Chondrocyte (in vitro differentiated cells): Measurements from ENCODE around the gene TULP1. TPM values are rescaled to one million over a fixed set of nuclear protein-coding genes. Genes with fewer than 3 reads are reported as not detected.
"Not testable (repeated sequence)": the region's sequence is repeated elsewhere in the genome, so short reads cannot be mapped to it uniquely, and the experiment has no call there.

Experiments used
- DNase-seq: peaks from one replicate; pipeline ENCODE4 v3.0.0; 2021; ENCODE audit warnings: mixed read lengths, low spot score
- H3K27ac Mint-ChIP-seq: one replicate; pipeline ENCODE4 v1.8.0; 2021; ENCODE audit warnings: mild to moderate bottlenecking, moderate library complexity, mixed read lengths; ENCODE audit not compliant: unreplicated experiment
- H3K27me3 Mint-ChIP-seq: 2 replicates; pipeline ENCODE4 v1.8.0; 2021; ENCODE audit warnings: low read depth, mixed read lengths
- H3K36me3 Mint-ChIP-seq: 2 replicates; pipeline ENCODE4 v1.8.0; 2021; ENCODE audit warnings: low read depth, mixed read lengths
- H3K4me1 Mint-ChIP-seq: 2 replicates; pipeline ENCODE4 v1.8.0; 2021; ENCODE audit warnings: low read depth, mild to moderate bottlenecking, mixed read lengths
- H3K4me3 Mint-ChIP-seq: one replicate; pipeline ENCODE4 v1.8.0; 2021; ENCODE audit warnings: mild to moderate bottlenecking, moderate library complexity, mixed read lengths; ENCODE audit not compliant: unreplicated experiment
- H3K9me3 Mint-ChIP-seq: 2 replicates; pipeline ENCODE4 v1.8.0; 2021; ENCODE audit warnings: low read depth, mixed read lengths
- CTCF ChIP-seq: fragments of 200-600 bp; sonication (generic); IDR thresholded peaks from 2 replicates; pipeline ENCODE4 v1.5.0; 2021; ENCODE audit warnings: antibody characterized with exemption, mild to moderate bottlenecking, moderate library complexity
- total RNA-seq: library from RNA; stranded (reverse); gene quantifications from 3 replicates; pipeline ENCODE4 v1.2.1, GENCODE V29; 2021

TULP1 gene
- total RNA-seq, 1 donor from 2014 or later, result not detected

- no peak for TF ChIP-seq CTCF
- no peak overlapping the region for H3K27ac Mint-ChIP-seq
- H3K27me3 Mint-ChIP-seq, result no peaks in the 10 kb centered on the region
- no peak overlapping the region for H3K4me3 Mint-ChIP-seq
- H3K9me3 Mint-ChIP-seq, result no peaks in the 10 kb centered on the region
- peaks cover 1% of the 10 kb centered on the region for H3K36me3 Mint-ChIP-seq
- DNase-seq, result no peak
- peaks cover 4% of the 10 kb centered on the region for H3K4me1 Mint-ChIP-seq
Measured at GRCh38 chr6:35522151-35522550, 9.5 kb upstream of the TULP1 start.

GRCh38 chr6:35521235-35521634, 8.5 kb upstream of the TULP1 start:
- Mint-ChIP-seq H3K27me3 (no peaks in the 10 kb centered on the region), H3K4me1 (peaks cover 4% of the 10 kb centered on the region), H3K27ac (no peak overlapping the region), H3K4me3 (no peak overlapping the region), H3K9me3 (no peaks in the 10 kb centered on the region), H3K36me3 (no peaks in the 10 kb centered on the region)
- DNase-seq, result no peak
- TF ChIP-seq CTCF, result no peak

- no peaks in the 10 kb centered on the region for H3K9me3 Mint-ChIP-seq
- peaks cover 4% of the 10 kb centered on the region for H3K4me1 Mint-ChIP-seq
- no peaks in the 10 kb centered on the region for H3K36me3 Mint-ChIP-seq
- DNase-seq, result no peak
- H3K4me3 Mint-ChIP-seq, result no peak overlapping the region
- no peak for TF ChIP-seq CTCF
- H3K27ac Mint-ChIP-seq, result no peak overlapping the region
- H3K27me3 Mint-ChIP-seq, result no peaks in the 10 kb centered on the region
Measured at GRCh38 chr6:35519313-35520015, 6.8 kb upstream of the TULP1 start.

- H3K4me3 Mint-ChIP-seq, result no peak overlapping the region
- no peak overlapping the region for H3K27ac Mint-ChIP-seq
- no peak for DNase-seq
- no peak for TF ChIP-seq CTCF
- H3K9me3 Mint-ChIP-seq, result no peaks in the 10 kb centered on the region
- H3K36me3 Mint-ChIP-seq, result no peaks in the 10 kb centered on the region
- no peaks in the 10 kb centered on the region for H3K27me3 Mint-ChIP-seq
- H3K4me1 Mint-ChIP-seq, result peaks cover 4% of the 10 kb centered on the region
Measured at GRCh38 chr6:35518566-35519312, 6.0 kb upstream of the TULP1 start.

- H3K36me3 Mint-ChIP-seq, H3K27ac Mint-ChIP-seq, H3K27me3 Mint-ChIP-seq, DNase-seq, H3K9me3 Mint-ChIP-seq, H3K4me1 Mint-ChIP-seq, H3K4me3 Mint-ChIP-seq: not testable (repeated sequence)
Measured at GRCh38 chr6:35517978-35518377, 5.3 kb upstream of the TULP1 start.
